NCI-H82 treated with DMSO at 0.1 percent for 48 hours (cell line): ENCODE measurements around the gene AQP12B.

Experiments
- DNase-seq: peaks from one replicate; lab custom pipeline; 2025; ENCODE audit not compliant: unreplicated experiment; lab: John Stamatoyannopoulos, UW

AQP12B gene

GRCh38 chr2:240718896-240719490 is 36.3 kb upstream of the AQP12B start:
- DNase-seq: no peak

DNA sequence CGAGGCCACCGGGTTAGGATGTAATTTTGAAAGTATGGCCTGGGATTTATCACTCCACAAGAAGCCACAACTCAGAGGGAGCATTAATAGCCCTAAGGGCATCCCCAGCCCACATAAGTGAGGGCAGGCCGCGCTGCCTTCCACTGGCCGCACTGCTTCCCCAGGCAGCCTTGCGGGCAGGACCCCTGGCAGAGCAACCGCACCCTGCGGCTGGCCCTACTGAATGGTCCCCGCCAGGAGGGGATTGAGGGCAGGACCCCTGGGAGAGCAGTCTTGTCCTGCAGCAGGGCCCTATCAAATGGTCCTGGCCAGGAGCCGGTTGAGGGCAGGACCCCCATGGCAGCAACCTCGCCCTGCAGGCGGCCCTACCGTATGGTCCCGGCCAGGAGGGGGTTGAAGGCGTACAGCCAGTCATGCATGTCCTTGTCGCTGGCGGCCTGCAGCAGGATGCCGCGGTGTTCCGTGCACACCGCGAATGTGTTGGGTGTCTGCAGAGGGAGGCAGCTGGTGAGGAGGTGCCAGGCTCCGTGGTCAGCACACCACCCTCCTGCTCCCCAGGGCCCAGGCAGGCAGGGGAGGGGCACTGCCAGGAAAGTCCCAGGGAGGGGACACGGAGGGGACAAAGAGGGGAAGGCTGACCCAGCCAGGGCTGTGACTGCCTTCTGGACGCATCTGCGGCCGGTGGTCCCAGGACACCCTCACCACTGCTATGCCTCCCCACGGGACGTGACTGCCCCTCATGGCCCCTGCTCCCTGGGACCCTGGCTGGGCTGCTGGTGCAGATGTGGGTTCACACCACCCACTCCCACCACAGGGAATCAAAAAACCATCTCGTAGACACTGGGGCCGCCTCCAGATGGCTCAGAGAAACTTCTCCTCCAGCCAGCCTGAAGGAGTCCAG is 35.2 kb upstream of the AQP12B start:
- DNase-seq: no peak

DNA sequence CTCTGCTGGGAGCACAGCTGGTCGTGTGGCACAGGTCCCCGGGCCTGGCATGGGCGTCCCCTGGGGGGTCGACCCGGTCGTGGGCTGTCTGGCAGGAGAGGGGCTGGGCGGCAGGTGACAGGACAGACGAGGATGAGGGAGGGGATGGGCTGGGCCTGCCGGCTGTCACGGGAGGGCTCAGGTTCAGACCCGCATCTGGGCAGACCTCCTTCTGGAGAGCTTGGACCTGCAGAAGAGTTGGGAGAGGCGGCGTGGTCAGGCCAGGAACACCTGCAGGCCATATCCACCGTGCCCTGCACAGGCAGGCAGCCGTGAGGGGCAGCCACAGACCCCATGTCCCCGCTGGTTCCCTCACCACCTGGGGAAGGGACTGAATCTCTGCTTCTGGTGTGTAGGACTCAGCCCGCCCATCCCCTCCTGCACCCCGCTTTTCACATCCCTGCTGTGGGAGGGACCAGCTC is 34.5 kb upstream of the AQP12B start:
- DNase-seq: no peak

GRCh38 chr2:240716130-240716798 is 33.6 kb upstream of the AQP12B start:
- DNase-seq: no peak

- no peak for DNase-seq
These were observed 32.4 kb upstream of the AQP12B start for GRCh38 chr2:240714747-240715725.

DNA sequence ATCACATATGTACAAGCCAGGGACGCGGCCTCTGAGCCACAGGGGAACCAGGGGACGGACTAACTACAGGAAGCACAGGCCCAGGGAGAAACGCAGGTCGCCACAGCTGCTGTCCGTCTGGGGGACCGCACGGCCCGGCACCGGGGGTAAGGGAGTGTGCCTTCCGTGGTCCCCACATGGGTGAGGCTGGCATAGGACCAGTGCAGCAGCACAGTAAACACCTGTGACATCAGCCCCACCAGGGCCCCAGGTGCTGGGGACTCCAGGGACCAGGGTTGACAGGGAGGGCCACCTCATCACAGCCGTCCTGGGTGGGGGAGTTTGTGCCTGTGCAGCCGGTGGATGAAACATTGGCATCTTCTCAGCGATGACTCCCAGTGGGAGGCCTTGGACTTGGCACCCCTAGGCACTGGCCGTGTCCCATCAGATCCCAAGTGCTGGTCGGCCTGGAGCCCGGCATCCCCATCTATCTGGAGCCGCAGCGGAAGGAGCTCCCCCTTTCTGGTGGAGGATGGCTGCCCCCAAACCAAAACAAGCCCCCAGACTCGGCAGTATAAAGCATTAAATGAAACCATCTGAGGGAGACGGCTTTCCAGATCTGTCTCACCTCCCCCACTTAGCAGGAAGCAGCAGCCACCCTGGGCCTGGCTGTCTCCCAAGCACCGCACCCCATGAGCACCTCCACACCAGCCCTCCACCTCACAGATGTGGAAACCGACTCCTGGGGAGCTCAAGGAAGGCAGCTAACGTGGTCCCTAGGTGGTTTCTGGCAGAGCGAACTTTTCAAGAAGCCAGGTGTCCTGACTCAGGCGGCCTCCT is 31.5 kb upstream of the AQP12B start:
- DNase-seq: no peak

DNA sequence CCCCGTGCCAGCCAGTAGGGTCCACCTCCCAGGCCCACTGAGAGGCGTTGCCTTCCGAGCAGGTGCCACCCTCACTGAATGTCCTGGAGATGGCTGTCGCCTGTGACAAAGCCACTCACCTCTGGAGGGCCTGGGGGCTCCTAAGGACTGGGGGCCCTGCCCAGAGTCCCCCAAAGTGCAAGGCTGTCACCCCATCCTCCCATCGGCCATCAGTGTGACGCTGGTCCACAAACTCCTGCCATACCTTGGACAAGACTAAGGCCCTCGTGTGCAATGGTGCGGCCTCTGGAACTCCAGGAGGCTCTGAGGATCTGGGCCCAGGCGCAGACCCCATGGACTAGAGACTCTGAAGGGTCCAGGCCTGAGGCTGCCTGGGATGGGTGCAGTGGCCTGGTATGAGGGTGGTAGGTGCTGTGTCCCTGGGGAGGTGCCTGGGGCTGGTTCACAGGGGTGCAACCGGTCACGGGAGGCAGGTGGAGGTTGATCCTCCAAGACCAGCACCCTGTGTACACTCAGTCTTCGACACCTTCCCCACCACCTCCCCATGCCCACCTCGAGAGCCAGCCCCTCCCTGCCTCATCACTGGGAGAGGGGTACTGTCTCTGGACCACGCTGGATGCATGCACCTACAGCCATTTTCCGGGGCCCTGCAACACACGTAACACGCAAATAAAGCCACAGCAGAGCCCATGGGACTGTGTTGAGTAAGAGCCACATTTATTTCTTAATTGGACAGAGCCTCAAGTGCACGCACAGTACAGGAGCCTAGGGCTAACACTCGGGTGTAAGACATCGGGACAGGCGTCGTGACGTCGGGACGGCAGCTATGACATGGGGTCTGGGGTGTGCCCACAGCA is 30.6 kb upstream of the AQP12B start:
- no peak for DNase-seq

- DNase-seq: no peak
These were observed 29.4 kb upstream of the AQP12B start for GRCh38 chr2:240712121-240712520.

DNA sequence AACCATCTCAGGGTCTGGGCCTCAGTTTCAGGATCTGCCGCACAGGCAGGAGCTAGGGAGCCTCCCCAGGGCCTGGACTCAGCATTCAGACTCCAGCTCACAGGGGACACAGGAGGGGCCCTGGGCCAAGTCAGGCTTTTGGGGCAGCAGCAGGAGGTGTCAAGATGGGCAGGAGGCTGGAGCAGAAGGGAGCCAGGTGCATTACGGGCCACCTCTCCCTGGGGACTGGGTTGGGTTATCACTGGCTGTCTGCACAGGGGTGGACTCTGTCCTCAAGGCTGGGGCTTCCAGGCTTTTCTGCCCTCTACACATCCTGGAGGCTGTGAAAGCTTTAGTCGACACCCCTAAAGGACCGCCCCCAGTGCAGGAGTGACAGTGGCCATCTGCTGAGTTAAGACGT is 29.0 kb upstream of the AQP12B start:
- no peak for DNase-seq

DNA sequence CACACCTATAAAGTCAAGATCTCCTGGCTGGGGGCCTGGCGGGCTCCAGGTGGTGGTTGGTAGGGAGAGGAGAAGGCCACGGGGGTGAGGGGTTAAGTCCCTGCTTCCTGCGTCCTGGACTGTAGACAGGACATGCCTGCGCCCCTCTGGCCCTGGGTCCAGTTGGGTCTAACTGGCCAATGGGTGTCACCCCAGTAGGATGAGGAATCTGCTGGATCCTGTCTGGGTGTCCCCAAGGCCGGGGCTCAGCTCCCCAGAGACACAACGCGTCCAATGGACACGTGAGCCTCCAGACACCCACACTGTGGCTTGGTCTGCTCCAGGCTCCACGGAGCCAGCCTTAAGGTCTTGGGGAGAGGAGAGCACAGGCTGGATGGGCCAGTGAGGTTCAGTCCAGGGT is 28.6 kb upstream of the AQP12B start:
- no peak for DNase-seq

GRCh38 chr2:240708457-240708856 is 25.8 kb upstream of the AQP12B start:
- no peak for DNase-seq

- no peak for DNase-seq
These were observed 25.1 kb upstream of the AQP12B start for GRCh38 chr2:240707821-240708220.

DNA sequence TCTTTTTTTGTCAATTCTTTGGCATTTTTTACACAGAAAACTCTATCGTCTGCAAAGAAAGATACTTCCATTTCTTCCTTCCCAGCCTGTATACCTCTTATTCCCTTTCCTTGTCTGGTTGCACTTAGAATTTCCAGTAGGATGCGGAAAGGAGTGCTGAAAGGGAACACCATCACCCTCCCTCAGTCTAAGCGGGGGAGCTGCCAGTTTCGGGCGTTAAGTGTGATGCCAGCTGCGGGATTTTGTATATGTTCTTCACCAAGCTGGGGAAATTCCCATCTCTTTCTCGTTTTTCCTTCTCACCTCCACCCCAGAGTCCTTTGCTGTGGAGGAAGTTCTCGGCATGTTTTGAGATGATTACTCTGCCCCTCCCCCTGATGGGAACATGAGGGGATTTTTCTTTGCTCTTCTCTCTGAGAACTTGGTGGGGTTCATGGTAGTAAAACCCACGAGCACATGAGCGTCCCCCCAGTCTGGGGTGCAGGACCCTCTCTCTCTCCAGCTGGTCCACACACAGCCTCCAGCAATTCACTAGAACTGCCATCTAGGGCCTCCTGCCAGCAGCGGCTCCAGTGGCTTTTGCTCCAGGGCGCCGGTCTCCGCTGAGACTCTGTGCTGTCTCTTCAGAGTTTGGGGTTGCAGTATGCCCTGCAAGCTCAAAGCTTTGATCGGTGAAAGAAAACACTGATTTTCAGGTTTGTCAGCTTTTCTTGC is 24.5 kb upstream of the AQP12B start:
- no peak for DNase-seq

DNA sequence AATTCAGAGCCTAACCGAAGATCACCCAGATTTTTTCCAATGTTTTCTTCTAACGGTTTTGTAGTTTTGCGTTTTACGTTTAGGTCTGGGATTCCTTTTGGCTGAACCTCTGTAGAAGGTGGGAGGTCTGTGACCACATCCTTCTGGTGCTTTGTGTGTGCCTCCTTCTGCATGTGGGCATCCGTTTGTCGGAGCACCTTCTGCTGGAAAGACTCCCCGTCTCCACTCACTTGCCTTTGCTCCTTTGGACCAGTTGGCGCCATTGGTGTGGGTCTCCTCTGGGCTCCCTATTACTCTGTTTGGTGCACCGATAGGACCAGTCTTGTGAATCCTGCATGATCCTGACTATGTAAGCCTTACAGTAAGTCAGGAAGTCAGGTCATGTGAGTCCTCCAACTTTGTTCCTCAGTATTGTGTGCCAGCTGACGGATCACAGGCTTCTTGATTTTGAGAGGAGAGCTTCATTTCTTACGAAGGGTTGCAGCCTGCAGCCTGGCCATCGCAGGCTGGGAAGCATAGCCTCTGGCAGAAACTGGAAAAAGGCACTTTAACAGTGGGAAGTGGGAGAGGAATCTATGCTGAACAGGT is 22.6 kb upstream of the AQP12B start:
- DNase-seq: no peak

DNA sequence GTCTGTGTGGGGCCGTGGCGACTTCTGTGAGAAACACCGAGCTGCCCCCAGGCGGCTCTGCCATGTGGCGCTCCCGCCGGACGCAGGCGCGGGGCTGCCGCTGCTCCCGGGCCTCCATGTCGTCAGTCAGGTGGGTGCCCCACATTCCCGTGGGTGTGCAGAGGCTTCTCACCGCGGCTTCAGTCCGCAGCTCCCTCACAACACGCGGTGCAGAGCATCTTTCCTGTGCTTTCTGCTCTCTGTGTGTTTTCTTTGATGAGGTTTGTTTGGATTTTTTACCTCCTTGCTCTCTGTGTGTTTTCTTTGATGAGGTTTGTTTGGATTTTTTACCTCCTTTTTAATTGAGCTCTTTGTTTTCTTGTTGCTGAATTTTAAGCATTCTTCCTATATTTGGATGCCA is 22.0 kb upstream of the AQP12B start:
- no peak for DNase-seq

- no peak for DNase-seq
These were observed 21.0 kb upstream of the AQP12B start for GRCh38 chr2:240703417-240704341.

DNA sequence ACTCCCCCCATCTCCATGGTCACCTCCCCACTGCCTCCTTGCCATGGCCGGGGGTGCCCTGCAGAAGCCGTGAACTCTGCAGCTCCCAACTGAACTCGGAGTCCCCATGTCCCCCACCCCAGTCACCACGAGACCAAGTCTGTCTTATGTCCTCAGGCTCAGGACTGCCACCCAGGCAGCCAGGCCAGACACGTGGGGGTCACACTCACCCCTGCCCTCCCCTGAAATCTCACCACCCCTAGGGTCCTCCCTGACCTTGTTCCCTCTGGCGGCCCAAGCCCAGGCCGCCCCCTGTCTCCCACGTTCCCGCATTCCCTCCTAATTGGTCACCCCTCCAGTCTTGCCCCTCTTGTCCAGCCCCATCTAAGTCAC is 19.9 kb upstream of the AQP12B start:
- DNase-seq: no peak
